Stimulated activated CD4-positive, alpha-beta T cell treated with anti-CD3 and anti-CD28 coated beads, Interleukin-1b, Interleukin-23, amount 100 ng/mL, for 1 hour (primary cell): ENCODE measurements around the gene LUC7L.
"Not testable (repeated sequence)": the region's sequence is repeated elsewhere in the genome, so short reads cannot be mapped to it uniquely, and the experiment has no call there.

Experiments
- DNase-seq, 2 donors: peaks; one replicate each; pipeline ENCODE4 v3.0.0-alpha.2; 2020; ENCODE audit warnings: low read depth in 2 of 2

The LUC7L gene

DNA sequence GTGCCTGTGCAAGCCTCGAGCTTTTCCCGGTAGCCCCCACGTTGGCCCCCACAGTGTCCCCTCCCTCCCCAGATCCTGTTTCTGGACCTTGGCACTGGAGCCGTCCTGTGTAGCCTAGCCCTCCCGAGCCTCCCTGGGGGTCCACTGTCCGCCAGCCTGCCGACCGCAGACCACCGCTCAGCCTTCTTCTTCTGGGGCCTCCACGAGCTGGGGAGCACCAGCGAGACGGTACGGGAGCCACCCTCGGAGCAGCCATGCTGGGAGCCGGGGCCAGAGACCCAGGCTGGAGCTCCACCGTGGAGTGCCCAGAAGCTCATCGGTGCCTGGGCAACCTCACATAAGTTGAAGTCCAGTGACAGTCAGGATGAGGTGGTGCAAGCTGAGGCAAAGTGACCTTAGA is 34.7 kb upstream of the LUC7L start:
- DNase-seq: no peak

DNA sequence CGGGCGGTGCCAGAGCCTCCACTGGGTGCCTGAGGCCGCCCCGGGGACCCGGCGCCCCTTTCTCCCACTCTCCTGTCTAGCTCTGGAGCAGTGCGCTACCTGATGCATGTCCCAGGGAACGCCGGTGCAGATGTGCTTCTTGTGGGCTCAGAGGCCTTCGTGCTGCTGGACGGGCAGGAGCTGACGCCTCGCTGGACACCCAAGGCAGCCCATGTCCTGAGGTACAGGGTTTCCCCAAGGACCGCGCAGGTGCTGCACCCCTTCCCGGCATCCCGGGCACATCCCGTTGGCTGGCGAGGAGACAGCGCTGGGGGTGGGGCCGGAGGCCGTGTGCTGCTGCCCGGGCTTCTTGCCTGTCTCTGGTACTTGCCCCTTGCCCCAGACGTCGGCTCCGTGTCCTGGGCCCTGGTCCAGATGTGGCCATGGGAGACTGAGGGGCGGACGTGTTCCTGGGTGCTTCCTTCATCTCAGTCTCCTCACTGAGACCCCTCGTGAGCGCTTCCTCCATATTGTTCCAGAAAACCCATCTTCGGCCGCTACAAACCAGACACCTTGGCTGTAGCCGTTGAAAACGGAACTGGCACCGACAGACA is 34.0 kb upstream of the LUC7L start:
- no peak for DNase-seq

DNA sequence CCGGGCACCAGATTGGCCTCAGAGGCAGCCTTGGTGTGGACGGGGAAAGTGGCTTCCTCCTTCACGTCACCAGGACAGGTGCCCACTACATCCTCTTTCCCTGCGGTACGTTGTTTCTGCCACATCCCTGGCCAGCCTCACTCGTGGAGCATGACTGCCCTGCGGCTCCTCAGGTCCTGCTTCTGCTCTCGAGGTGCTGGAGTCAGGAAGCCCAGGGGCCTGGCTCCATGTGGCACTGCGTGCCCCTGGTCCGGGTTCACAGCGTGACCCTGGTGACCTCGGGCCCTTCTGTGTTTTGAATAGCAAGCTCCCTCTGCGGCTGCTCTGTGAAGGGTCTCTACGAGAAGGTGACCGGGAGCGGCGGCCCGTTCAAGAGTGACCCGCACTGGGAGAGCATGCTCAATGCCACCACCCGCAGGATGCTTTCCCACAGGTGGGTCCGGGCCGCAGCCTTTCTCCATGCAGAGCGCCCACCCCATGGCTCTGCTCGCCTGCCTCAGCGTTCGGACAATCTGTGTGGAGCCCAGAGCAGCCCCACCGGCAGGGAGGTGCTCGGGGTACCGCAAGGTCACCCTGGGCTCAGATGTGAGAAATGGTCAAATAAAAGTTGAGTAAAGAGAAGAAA is 33.0 kb upstream of the LUC7L start:
- DNase-seq: no peak

DNA sequence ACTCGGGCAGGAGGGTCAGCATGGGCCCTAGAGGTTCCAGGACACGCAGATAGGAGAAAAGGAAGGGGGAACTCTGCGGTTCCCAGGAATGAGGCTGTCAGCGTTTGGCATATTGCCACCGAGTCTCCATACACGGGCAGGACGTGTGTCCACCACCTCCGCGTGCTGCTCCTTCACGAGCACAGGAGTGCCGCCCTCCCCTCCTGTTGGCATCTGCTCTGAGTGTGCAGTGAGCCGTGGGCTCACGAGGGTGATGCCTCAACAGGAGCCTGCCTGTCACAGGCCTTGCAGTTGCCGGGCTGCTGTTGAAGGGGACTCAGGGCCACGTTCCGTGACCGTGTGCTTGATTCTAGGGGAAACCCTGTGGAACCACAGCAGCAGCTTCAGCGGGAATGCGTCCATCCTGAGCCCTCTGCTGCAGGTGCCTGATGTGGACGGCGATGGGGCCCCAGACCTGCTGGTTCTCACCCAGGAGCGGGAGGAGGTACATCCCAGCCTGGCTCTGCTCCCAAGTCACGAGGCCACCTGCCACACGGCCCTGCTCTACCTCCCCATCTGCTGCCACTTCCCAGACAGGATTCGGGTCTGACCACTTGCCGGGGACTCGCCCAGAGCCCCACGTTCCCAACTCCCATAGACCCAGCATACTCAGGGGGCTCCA is 31.9 kb upstream of the LUC7L start:
- no peak for DNase-seq

DNA sequence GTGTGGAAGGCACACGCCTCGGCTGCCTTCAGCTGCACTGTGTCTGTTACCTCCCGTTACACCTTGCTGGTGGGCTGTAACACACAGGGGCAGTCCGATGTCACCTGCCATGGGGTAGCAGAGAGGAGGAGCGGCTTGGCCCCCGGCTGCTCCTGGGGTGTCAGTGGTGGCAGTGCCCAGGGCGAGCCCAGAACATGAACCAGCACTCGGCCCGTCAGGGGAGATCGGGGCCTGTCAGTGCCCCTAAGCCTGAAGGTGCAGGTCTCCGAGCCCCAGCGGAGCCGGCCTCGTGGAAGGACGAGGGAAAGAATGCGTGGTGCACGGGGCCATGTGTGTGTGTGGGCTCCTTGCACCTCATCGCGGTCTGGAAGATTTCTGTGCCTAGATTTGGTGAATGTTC is 31.1 kb upstream of the LUC7L start:
- no peak for DNase-seq

DNA sequence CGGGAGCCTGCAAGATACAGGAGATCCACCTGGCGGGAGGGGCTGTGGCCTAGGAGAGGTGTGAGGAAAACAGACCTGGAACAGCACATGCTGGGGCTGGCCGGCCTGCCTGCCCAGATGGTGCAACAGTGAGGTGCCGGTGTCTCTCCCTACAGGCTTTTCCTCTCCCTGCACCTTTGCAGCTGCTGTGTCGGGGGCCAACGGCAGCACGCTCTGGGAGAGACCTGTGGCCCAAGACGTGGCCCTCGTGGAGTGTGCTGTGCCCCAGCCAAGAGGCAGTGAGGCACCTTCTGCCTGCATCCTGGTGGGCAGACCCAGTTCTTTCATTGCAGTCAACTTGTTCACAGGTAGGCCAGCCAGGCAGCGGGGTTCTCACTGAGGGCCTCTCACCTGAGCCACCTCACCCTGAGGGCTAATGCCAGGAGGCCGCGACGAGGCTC is 30.6 kb upstream of the LUC7L start:
- no peak for DNase-seq

DNA sequence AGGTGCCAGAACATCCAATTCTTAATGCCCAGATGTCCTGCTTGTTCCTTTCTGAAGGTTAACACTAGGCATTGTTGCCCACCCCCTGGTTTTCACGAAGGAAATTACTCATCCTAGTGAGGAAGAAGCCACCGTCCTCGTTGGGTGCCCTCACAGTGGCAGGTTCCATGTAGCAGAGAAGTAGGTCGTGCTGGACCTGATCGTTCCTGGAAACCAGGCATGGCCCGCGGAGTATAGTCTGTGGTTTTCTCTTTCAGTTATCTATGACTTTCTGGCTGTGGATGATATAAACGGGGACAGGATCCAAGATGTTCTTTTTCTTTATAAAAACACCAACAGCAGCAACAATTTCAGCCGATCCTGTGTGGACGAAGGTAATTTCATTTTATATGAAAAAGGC is 30.0 kb upstream of the LUC7L start:
- DNase-seq: no peak

DNA sequence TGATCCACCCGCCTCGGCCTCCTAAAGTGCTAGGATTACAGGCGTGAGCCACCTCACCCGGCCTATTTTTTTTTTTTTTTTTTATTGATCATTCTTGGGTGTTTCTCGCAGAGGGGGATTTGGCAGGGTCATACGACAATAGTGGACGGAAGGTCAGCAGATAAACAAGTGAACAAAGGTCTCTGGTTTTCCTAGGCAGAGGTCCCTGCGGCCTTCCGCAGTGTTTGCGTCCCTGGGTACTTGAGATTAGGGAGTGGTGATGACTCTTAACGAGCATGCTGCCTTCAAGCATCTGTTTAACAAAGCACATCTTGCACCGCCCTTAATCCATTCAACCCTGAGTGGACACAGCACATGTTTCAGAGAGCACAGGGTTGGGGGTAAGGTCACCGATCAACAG is 28.8 kb upstream of the LUC7L start:
- DNase-seq: not testable (repeated sequence)

DNA sequence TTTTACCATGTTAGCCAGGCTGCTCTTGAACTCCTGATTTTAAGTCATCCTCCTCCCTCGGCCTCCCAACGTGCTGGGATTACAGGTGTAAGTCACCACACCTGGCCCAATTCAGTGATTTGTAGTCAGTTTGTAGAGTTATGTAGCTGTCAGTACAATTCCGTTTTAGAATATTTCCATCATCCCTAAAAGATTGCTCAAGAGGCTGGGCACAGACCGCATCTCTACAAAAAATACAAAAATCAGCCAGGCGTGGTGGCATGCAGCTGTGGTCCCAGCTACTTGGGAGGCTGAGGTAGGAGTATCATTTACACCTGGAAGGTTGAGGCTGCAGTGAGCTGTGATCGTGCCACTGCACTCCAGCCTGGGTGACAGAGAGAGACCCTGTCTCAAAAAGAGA is 25.9 kb upstream of the LUC7L start:
- DNase-seq: no peak

DNA sequence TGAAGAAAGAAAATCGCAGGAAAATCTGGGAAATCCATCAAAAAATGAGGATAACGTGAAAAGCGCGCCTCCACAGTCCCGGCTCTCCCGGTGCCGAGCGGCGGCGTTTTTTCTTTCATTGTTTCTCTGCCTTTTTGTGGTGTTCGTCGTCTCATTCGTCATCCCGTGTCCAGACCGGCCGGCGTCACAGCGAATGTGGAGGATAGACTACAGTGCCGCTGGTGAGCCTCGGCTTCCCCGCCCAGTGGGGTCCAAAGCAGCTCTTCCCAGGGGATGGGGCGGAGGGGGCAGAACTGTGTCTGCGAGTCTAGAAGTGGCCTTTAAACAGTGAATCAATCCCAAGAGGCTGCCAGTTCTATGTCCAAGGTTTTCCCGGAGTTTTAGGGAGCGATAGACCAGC is 25.2 kb upstream of the LUC7L start:
- no peak for DNase-seq

DNA sequence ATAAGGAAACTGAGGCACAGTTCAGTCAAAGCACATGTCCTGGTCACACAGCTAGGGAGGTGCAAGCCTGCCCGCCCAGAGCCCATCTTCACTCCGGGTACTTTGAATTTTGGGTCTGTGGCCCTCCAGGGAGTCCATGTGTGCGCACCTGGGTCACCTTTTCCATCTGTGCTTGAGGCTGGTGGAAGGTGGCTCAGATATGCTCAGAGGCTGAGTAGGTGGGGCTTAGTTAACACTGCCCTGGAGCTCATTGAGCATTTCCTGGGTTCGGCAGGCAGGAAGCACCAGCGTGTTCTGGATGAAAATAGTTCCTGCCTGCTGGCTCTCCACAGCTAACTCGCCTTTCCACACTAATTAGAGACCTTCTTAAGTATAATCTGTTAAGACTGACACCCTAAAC is 24.6 kb upstream of the LUC7L start:
- DNase-seq: no peak

DNA sequence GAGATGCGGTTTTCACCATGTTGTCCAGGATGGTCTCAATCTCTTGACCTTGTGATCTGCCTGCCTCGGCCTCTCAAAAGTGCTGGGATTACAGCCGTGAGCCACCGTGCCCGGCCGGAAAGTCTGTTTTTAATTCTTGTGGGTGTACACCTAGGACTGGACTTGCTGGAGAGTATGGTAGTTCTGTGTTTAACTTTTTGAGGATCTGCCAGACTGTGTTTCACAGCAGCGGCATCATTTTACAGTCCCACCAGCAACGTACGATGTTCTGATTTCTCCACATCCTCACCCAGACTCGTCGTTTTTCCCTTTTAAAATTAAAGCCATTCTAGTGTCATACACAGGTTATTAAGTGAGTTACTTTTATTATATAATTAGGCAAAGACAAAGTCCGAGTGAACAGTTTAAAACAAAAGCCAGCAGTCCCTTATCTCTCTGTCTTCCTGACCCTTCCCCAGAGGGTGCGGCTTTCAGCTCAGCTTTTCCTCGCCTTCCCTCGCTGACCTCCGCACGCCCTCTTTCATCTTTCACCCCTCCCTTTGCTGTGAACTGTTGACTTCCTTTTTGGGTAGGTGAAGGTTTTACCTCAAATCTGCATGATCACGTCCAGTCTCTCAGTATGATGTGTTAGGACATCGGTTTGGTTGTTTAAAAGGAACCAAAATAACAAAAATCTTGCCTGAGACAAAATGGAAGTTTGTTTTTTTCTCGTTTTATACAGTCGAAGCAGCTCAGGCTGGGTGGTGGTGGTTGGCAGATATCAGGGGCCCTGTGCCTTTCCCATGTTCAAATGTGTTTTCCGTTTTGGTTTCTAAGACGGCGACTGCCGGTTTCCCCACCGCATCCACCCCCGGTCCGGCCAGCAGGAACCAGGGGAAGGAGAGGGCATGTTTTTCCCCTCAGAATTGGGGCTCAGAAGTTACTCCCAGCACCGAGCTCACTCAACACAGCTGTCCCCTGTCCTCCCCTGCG is 23.4 kb upstream of the LUC7L start:
- no peak for DNase-seq

DNA sequence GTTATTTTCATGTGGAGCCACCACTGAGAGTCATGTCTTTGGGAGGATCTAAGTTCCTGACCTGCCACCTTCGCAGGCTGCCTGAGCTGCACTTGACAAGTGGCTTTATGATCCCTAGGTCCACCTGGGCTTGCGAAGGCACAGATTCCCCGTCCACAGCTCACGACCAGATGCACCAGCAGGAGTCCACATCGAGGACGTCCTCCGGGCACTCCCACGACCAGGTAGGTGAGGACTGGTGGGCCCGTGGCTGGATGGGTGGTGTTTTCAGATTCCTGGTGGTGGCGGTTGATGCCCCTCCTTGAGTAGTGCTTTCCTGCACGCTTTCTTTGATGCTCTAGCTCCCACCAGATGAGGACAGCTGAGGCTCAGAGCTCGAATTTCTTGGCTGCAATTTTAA is 20.2 kb upstream of the LUC7L start:
- no peak for DNase-seq

DNA sequence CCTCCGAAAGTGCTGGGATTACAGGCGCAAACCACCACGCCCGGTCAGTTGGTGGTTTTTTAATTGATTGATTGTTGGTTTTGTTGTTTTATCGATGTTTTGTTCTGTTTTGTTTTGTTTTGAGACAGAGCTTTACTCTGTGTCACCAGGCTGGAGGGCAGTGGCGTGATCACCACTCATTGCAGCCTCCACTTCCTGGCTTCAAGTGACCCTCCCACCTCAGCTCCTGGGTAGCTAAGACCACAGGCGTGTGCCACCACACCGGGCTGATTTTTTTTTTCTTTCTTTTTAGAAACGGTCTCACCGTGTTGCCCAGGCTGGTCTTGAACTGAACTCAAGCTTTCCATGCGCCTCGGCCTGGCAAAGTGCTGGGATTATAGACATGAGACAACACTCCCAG is 17.8 kb upstream of the LUC7L start:
- DNase-seq: no peak

DNA sequence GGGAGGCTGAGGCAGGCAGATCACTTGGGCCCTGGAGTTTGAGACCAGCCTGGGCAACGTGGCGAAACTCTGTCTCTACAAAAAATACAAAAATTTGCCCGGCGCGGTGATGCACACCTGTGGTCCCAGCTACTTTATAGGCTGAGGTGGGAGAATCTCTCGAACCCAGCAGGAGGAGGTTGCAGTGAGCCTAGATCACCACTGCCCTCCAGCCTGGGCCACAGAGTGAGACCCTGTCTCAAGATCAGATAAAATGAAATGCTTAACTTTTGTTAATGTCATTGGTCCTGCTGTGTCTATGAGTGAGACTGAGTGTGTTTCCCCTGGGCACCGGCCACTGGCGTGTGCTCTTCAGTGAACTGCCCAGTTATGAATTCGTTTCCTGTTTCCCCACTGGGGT is 15.9 kb upstream of the LUC7L start:
- no peak for DNase-seq

DNA sequence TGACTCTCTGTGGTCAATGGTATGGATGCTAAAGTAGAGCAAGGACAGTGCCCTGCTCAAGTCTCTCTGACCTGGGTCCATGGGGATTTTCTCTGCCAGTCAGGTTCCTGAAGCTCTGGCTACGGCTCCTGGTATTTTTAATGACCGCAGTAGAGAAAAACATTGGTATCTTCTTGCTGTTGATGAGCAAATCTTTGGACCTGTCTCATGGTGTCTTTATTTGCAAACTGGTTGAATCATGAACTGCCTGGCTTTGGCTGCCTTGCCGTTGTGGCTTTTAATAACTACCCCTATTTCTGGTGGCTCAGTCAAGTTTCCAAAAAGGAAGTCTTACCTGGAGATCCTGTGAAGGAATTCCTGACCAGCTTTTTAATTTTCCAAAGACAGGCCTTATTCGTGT is 14.1 kb upstream of the LUC7L start:
- no peak for DNase-seq

DNA sequence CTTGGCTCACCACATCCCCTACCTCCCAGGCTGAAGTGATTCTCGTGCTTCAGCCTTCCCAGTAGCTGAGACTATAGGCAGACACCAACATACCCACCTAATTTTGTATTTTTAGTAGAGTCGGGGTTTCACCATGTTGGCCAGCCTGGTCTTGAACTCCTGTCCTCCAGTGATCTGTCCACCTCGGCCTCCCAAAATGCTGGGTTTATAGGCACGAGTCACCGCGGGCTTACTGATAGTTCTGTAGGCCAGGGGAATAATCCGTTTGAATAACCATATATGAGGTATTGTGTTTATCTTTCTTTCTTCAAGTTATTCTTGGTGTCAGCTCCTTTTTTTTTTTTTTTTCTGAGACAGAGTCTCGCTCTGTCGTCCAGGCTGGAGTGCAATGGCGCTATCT is 13.0 kb upstream of the LUC7L start:
- no peak for DNase-seq

DNA sequence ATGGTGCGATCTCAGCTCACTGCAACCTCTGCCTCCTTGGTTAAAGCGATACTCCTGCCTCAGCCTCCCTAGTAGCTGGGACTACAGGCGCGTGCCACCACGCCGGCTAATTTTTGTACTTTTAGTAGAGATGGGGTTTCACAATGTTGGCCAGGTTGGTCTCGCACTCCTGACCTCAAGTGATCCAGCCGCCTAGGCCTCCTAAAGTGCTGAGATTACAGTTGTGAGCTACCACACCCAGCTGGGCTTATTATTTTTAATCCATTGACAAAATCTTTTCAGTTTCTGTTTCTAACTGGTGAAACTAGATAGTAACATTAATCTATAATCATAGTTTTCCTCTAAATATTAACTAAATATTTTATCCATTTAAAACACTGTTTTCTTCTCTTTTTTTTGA is 11.3 kb upstream of the LUC7L start:
- DNase-seq: no peak

DNA sequence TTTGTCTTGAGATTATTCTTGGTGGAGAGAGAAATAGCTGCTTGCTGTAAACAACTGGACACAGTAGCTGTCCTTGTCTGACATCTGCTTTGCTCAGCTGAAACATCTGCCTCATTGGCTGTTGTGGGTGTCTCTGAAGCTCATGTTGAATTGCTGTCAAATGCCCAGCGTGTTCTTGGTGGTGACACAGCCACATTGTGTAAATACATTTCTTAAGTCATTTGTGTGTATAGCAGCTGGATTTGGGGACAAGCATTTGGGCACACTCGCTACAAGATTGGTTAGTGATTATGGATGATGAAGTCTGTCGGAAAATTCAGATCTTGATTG is 10.7 kb upstream of the LUC7L start:
- no peak for DNase-seq

DNA sequence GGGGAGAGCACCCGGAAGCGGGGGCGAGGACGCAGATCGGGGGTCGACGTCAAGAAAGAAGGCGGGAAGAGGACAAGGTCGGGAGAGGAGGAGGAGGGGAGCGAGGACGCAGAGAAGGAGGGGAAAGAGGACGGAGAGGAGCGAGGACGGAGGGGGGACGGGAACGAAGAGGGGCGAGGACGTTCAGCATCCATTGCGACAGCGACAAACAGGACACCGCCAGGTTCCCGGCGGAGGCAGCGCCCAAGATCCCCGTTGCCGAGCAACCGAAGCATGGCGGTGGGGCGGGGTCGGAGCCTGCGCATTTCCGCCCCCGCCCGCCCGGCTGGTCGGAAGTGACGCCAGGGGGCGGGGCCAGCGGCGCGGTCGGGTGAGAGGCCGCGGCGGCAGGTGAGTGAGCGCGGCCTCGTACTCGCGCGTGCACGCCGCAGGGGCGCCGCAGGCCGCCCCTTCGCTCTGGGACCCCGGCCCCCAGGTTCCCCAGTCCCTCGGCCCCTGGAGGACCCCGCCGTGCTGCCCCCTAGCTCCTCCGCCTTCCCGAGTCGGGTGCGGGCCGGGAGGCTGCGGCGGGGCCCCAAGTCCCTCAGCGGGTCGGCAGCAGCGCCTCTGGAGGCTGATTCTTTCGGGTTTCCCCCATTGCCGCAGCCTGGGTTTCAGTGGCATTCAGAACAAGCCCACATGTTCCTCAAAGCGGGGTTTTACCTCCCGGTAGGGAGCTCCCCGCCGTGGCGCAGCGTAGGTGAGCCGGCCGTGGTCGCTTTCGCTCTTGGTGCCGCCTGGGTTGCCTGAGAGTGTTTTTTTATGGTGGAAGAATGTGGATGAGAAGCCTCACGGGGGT is 5.4 kb upstream of the LUC7L start, which contains the start of gene FAM234A:
FAM234A (plus strand) TSS at position 354 of the 838 bp plus-strand sequence. CDS start 19,593 bp downstream, outside the sequence.
- DNase-seq: peak; percentile 91 to 92

DNA sequence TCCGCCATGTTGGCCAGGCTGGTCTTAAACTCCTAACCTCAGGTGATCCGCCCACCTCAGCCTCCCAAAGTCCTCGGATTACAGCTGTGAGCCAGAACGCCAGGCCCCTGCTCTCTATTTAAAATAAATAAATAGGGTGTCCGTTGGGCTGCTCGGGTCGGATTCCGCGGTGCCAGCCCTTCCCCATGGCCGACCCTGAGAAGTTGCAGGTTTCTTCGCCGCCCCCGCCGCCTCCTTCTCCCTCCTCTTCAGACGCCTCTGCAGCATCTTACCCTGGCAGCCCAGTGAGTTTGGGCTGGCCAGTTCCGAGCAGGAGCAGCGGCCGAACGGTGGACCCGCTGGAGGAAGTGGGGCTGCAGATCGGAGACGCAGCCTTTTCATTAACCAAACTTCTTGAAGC is 1.7 kb upstream of the LUC7L start:
- no peak for DNase-seq
